GM18873 (cell line): ENCODE measurements around the gene TRIM7.

ENCODE experiments used
- ATAC-seq: cut with Tn5 transposase; IDR thresholded peaks from one replicate; pipeline ENCODE4 v1.9.1; 2021; ENCODE audit warnings: mild to moderate bottlenecking, moderate library complexity, moderate number of reproducible peaks; ENCODE audit not compliant: unreplicated experiment, low FRiP score

The TRIM7 gene

DNA sequence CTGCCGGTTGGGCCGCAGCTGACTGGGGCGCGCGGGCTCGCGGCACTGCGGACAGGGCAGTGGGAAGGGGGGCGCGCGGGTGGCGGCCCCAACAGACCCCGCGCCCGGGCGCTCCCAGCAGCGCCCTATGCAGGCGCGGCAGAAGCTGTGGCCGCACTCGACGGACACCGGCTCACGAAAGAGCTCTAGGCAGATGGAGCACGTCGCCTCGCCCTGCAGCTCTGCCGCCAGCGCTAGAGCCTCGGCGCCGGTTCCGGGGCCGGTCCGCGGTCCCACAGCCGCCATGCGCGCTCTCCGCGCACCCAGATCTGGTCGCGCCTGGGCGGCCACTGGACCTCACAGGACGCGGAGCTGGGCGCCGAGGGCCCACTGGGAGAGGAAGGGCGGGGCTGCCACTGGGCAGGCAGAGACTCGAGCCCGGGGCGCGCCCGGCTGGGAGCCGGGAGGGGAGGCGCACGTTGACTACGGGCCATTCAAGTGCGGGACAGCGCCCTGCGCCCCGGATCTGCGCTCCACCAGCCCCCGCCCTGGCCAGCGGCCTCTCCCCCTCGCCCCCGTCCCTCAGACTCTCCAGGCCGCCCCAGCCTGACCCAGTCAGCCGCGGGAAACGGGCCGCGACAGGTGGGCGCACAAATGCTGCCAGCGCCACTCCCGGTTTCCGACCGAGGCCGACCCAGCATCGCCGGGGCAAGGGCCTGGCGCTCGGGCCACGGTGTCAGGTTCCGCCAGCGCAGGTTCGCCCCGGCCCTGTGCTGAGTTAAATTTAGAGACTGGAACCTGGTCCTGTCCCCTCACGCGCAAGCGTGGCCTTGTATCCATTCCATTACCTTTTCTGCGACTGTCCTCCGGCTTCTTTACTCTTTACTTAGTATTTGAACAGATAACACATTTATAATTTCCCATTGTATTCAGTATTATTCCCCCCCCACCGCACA lies at the start of gene TRIM7:
TRIM7 (minus strand) TSS at position 371 of the 935 bp plus-strand sequence; CDS start at position 285, 86 bp downstream.
- ATAC-seq = no peak

DNA sequence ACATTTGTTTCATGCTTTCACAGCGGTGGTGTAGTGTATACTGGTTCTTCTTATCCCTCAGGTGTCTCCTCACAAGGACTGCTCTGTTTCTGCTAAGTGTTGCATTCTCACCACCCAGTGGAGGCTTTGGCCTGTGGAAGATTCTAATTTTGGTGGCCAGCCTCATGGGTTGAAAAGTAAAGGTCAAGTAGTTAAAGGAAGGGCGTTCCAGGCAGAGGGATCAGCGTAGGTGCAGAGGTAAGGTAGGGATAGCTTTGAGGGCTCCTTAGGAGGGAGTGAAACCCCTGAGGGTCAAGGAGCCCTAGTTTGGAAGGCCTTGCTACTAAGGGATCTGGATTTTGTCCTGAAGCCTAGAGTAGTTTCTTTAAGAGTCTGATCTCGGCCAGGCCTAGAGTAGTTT lies 43.3 kb upstream of the TRIM7 start:
- ATAC-seq = no peak

DNA sequence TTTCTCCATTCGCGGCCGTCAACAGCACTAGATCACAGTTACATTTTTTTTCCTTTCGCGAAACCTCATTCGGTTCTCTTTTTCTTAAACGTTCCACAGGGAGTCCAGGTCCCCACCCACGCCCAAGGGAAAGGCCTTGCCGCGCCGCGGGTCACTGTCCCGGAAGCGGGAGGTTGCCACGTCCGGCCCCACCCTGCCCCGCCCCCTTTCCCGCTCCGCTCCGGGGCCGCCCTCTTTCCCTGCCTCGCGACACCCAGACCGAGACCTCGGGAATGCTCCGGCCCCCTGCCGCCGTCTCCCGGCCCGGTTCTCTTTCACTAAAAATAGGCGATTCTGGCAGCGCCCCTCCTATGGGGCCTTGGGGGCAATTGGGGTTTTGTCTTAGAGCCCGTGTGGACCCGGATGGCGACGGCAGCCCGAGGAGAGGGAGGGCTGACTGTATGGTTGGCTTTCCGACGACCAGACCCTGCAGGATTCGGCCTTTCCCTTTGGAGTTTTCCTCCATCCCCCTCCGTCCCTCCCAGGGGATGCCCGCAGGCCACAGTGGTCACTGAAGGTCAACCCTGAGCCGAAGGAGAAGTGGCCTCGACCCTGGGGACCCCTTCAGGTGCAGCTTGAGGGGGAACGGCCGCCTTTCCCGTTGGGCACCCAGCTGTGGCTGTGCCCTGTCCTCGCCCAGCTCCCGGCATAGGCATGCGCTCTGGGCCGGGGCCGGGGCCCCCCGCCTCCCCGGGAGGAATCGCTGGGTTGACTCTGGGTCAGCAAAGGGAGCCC lies 41.5 kb upstream of the TRIM7 start:
- no peak for ATAC-seq

DNA sequence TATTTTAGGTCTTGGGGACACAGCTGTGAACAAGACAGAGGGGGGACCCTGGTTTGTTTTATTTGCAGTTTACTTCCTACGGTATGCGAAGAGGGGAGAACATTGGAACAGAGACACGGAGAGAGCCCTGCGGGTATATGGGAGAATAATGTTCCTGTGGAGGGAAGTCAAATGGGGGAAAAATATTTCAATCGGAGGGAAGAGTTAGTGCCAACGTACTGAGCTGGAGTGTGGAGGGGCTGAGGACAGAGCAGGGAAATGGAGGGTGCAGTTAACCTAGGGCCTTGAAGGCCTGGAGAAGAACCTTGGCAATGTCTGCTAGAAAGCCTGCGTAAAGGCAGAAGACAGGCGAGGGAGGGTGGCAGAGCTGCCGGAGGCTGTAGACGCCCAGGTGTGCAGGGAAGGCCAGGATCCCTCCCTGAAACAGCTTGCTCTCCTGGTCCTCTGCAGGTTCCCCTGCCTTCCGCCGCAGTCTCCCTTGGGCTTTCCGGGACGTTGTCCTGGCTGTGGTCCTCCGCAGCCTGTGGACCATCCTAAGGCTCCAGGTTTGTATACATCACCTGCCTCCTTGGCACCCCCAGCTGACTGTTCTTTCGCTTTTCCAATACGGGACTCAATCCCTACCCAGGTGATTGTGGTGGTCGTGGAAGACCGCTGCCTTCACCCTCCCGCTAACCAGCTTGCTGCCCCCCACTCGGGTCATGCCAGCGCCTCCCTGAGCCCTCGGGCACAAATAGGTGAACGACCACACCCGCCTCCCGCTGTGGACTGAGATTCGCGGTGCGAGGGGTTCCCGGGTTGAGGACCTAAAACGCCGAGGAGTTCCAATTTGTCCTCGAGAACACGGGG lies 40.7 kb upstream of the TRIM7 start:
- ATAC-seq = no peak

DNA sequence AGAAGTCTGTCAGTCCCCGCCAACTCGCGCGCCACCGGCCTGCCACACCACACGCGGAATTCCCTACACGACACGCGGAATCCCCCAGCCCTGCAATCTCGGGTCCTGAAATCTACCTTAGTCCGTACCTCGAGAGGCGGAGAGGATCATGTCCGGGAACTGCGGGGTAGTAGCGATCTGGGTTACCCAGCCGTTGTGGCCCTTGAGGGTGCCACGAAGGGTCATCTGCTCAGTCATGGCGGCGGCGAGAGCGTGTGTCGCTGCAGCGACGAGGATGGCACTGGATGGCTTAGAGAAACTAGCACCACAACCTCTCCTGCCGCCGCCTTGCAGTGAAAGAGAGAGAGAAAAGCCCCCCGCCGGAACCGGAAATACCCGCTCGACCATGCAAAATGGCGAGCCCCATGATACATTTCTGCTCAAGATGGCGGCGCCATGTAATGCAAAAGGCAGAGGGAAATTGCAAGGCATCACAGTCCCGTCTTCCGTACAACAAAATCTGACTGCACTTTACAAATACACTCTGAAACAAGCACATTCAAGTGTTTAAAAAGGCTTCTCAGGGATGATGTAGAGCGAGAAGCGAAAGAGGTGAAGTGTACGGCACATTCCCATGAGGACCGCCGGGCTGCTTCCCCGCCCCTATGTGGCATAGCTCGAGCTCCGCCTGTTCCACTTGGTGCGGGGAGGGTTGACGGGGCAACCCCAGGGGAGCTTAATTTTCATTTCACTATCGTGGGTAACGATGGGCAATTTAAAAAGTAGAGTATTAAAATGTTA lies 38.8 kb upstream of the TRIM7 start, which contains the start of gene RACK1:
RACK1 (minus strand) TSS at position 343 of the 780 bp plus-strand sequence; CDS start at position 237, 106 bp downstream.
- peak; percentile 53 for ATAC-seq

DNA sequence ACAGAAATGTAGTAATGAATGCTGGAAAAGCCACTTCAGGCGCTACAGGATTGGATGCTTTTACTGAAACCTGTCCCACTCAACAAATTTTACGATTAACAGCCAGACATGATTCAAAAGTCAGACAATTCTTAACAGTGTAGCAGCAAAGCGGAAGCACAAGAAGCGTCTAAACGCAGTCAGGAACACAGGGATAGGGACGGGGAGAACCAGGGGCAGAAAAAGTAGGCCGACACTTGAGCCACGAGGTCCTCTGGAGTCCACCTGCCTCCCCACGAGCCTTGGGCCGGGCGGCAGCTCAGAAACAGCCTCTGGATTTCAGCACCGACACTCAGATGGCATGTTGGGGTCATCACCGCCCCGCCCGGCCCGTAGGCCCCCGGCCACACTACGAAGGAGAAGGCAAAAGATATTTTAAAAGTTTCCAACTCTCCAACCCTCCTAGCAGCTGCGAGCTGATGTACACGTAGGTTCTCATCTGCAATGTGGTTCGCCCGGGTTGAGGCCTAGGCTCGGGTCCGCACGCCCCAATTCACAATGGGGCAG lies 38.1 kb upstream of the TRIM7 start:
- ATAC-seq = no peak

DNA sequence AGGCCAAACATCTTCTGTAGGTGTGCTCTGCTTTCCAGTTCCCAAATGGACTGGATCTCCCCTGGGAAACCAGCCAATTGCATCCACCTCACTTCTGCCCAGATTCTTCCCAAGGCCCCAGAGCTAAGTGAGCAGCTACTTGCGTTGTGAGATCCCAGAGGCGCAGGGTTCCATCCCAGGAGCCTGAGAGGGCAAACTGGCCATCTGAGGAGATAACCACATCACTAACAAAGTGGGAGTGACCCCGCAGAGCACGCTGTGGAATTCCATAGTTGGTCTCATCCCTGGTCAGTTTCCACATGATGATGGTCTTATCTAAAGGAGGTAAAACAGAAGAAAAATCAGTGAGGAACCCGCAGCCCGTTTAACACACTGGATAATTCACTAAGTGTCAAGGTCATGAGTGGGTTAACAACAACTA lies 37.0 kb upstream of the TRIM7 start:
- no peak for ATAC-seq

DNA sequence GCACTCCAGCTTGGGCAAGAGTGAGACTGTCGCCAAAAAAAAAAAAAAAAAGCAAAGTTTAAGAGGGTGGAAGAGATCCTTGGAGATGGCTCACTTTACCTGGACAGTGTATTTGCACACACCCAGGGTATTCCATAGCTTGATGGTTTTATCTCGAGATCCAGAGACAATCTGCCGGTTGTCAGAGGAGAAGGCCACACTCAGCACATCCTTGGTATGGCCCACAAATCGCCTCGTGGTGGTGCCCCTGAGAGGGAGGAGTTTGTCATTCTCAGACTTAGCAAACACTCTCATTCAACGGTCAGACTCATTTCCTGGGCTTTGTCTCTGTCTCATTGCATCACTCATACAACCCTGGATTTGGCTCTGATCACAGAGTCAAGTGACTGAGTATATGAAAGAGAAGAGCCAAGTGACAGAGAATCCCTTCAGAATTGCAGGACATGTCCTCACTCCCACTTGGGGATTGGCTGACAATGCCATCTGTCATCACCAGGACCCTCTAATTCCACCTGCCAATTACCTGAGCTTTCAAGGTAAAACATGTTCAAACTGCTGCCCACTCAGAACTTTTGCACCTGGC lies 36.5 kb upstream of the TRIM7 start:
- no peak for ATAC-seq

DNA sequence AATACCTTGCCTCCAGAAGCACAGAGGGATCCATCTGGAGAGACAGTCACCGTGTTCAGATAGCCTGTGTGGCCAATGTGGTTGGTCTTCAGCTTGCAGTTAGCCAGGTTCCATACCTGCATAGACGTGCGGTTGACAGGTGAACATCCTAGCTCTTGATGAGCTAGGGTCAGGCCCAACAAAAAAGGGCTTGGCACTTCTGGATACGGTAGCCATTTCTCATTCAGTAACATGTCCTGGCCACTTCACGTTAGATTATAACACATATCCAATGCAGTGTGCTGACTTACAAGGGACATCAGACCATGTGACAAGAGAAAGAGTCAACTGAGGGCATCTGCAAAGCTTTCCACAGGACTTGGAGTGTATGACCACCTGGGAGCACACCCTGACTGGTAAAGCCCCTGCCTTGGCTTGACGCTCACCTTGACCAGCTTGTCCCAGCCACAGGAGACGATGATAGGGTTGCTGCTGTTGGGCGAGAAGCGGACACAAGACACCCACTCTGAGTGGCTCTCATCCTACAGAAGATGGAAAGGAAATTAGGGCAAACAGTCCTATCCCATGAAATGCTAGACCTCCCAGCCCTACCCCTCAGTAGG lies 34.2 kb upstream of the TRIM7 start:
- no peak for ATAC-seq

DNA sequence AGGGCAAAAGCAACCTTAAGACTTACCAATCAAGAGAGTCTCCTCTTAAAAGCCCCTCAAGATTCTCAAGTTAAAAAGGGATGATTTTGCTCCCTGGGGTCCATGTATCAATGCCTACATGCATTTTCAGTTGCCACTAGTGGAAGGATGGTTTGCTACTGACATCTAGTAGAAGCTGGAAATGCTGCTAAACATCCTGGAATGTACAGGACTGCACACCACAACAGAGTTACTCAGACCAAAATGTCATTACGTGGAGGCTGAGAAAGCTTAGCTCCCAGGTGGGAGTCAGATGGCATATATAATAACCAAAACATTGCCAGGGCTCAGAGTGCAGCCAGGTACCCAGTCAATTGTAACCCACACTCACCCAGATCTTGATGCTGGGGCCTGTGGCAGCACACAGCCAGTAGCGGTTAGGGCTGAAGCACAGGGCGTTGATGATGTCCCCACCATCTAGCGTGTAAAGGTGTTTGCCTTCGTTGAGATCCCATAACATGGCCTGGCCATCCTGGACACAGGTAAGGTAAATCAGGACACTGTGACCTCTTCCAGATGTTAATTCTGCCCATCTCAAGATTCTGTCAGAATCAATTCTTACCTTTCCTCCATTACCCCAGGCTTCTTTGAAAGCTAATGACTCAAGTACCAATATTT lies 32.9 kb upstream of the TRIM7 start:
- no peak for ATAC-seq

DNA sequence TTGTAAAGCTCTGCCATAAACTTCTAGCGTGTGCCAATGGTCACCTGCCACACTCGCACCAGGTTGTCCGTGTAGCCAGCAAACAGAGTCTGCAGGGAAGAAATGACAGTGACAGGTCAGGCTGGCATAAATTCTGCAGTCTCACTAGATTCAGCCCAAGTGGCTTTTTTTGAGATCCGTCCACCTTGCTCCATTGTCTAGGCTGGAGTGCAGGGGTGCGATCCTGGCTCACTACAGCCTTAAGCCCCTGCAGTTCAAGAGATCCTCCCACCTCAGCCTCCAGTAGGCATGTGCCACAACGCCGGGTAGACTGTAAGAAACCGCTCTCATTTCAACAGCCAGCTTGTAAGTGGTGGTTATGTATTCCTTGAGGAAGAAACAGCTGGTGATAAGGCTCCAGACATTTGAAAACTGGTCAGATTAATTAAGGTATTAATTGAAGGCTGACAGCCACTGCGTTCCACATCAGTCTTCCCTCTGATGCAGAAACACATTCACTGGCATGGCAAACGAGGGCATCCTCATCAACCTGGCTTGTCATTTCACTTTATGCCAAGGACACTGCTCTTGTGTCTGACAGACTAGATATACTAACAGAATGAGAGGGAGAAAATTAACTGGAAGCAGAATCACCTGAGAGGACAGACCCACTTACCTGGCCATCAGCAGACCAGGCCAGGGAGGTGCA lies 32.1 kb upstream of the TRIM7 start:
- ATAC-seq = no peak

DNA sequence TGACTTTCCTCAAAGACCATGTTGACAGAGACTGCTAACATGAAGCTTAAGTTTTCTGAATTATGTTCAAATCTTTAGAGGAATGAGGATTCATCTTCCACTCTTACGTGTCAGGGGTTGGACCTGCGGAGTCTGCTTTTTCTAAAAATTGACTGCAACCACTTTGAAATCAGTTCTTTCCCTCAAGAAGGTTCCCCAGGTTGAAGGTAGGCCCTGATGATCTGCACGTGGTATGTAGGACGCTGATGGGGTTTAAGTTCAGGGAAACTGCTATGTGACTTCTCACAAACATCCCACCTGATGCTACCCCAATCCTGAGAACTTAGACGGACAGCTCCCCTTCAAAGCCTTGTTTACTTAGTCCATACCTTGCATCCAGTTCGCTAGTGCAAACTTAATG lies 31.5 kb upstream of the TRIM7 start:
- ATAC-seq = no peak

DNA sequence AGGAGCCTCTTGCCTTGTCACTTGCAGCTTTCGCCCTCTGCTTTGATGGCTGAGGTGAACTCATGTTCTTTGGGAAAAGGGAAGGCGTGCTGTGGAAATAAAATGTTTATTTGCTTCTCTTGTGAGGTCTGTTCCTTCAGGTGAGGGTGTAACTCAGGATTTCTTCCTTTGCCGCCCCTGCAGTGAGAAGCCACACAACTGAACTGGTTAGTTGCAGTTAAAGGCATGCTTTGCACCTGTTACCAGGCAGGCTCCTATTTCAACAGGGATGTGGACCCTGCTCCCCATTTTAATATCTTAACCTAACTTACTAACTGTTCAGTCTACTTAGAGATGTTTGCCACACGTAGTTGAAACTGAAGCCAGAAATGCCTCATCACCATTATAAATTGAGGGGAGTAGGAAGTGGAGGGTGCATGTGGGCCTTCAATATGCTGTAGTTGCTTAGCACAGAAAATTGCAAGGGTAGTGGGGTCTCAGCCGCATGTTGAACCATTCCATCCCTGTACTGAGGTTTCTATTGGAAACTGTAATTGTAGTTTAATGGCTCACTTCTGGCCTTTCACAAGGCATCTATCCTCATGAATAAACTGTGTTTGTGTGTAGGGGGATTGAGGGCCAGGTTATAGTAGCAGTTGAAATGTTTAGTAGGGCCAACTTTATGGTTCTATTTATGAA lies 30.8 kb upstream of the TRIM7 start:
- no peak for ATAC-seq

DNA sequence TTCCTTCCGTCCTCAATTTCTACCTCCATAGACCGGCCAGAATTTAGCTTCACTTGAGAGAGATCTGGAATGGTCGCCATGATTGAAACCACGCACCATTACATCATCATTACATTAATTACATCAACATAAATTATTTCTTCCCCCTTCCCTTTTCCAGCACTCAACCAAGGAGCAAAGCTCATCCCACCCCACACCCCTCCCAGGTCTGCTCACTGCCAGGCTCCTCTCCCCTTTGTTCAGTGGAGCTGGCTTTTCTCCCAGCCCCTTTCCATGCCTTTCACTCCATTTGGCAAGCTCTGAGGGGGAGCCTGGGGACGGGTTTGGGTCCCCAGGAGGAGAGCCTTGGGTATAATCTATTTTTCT lies 30.3 kb upstream of the TRIM7 start:
- ATAC-seq = no peak

DNA sequence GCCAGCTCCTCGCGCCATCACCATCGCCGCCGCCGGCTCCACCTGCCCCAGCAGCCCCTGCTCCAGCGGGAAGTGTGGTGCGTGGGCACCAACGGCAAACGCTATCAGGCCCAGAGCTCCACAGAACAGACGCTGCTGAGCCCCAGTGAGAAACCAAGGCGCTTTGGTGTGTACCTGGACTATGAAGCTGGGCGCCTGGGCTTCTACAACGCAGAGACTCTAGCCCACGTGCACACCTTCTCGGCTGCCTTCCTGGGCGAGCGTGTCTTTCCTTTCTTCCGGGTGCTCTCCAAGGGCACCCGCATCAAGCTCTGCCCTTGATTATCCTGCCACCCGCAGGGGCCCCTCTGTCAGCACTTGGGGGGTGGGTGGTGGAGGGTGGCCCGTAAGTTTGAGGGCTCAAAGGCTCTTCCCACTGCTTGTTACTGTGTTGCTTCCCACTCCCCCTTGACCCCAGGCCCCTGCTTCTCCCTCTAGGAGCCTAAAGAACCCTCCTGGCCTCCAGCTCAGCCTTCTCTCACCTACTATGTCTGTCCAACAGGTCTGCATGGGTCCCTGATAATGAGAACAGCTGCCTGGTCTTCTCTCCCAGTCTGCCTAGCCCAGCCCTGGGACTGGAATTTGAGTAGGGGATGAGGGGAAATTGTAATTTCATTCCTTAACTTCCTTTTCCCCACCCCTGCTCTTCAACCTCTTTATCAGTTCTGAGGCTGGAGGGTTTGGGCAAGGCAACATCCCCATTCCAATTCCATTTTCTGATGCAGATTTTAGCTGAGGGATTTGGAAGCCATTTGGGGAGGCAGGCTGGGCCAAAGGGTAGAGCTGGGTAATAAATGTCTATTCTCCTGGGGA lies 29.7 kb upstream of the TRIM7 start:
- ATAC-seq = no peak

DNA sequence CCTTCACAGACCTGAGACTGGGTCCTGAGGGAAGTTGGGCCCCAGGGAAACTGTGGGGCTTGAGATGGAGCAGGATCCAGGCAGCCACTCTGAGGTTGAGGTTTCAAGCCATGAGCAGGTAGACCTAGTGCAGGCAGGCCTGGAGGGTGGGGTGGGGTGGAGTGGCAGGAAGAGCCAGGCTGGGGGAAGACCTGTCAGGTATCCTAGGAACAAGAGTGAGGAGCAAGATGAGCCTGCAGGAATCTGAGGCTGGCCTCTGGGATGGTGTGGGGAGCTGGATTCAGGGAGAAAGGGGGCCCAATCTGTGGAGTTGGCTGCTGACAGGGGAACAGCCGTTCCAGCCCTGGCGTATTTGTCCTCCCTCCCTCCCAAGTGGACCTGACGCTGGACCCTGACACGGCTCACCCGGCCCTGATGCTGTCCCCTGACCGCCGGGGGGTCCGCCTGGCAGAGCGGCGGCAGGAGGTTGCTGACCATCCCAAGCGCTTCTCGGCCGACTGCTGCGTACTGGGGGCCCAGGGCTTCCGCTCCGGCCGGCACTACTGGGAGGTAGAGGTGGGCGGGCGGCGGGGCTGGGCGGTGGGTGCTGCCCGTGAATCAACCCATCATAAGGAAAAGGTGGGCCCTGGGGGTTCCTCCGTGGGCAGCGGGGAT lies 28.9 kb upstream of the TRIM7 start:
- no peak for ATAC-seq
